Activated CD4-positive, alpha-beta T cell treated with anti-CD3 and anti-CD28 coated beads, Interleukin-2, Interleukin-6, amounts not matched to agents 100 ng/mL and 50 ng/mL, durations not matched to agents 16 hours and 8 hours (primary cell): ENCODE measurements around the gene RASA2.

Experiments used
- DNase-seq: peaks from one replicate; pipeline ENCODE4 v3.0.0-alpha.2; 2020

The RASA2 gene, protein sequence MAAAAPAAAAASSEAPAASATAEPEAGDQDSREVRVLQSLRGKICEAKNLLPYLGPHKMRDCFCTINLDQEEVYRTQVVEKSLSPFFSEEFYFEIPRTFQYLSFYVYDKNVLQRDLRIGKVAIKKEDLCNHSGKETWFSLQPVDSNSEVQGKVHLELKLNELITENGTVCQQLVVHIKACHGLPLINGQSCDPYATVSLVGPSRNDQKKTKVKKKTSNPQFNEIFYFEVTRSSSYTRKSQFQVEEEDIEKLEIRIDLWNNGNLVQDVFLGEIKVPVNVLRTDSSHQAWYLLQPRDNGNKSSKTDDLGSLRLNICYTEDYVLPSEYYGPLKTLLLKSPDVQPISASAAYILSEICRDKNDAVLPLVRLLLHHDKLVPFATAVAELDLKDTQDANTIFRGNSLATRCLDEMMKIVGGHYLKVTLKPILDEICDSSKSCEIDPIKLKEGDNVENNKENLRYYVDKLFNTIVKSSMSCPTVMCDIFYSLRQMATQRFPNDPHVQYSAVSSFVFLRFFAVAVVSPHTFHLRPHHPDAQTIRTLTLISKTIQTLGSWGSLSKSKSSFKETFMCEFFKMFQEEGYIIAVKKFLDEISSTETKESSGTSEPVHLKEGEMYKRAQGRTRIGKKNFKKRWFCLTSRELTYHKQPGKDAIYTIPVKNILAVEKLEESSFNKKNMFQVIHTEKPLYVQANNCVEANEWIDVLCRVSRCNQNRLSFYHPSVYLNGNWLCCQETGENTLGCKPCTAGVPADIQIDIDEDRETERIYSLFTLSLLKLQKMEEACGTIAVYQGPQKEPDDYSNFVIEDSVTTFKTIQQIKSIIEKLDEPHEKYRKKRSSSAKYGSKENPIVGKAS

DNA sequence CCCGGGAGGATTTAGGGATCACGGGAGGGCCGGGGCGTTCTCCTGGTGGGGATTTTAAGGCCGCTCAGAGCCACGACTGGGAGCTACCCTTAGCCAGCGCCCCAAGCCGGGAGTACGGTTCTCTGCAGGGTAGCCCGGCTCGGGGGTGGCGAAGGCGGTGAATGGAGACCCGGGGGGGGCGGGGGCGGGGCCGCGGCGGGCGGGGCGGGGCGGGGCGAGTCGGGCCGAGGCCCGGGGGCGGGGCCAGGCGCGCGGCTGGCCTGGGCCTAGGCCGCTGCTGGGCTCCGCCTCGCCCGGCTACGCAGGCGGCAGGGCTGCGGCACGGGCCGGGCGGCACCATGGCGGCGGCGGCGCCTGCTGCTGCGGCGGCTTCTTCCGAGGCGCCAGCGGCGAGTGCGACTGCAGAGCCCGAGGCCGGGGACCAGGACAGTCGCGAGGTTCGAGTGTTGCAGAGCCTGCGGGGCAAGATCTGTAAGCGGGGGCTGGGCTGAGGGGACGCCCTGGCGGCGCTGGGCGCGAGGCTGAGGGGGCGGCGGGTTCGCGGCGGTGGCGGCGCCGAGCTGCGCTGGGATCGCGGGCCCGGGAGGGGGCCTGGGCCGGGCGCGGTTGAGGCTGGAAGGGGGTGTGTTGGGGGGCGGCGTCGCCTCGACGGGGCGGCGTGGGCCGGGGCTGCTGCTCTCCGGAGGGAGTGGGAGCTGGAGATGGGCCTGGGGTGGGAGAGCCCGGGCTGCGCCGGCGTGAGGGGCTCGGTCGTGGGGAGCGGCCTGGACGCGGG is at the start of gene RASA2:
Gene RASA2 (plus strand): TSS at position 282 of the 775 bp plus-strand sequence. CDS start 57 bp downstream, at position 339.
- peak; percentile 74 for DNase-seq

DNA sequence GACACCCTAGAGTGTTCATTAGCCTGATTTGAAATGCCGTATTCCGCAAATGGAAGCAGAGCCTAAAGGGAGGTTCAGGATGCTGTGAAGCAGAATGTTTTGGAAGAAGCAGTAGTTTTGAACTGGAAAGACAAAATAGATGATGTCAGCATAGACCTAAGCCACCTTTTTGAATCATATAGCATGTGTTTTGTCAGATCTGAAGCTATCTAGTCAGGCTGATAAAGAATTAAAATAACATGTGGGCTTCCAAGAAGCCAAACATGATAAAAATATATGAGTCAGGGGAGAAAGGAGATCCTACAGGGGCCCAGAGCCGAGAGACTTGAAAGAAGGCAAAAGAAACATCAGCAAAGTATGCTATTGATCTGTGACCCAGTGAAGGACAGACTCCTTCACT is 47.2 kb upstream of the RASA2 start:
- no peak for DNase-seq

DNA sequence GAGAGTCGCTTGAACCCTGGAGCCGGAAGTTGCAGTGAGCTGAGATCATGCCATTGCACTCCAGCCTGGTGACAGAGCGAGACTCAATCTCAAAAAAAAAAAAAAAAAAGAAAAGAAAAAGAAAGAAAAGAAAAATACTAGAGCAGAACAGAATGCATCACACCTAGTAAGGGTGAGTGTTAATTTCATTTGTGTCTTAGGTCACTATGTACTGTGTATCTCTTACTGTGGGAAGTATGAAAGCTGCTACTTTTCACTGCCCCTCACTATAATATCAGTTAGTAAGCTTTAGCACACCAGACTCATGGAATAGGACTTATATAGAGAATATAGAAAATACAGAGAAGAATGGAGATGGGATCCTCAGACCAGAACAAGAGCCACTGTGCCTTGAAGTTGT is 45.9 kb upstream of the RASA2 start:
- DNase-seq: no peak

DNA sequence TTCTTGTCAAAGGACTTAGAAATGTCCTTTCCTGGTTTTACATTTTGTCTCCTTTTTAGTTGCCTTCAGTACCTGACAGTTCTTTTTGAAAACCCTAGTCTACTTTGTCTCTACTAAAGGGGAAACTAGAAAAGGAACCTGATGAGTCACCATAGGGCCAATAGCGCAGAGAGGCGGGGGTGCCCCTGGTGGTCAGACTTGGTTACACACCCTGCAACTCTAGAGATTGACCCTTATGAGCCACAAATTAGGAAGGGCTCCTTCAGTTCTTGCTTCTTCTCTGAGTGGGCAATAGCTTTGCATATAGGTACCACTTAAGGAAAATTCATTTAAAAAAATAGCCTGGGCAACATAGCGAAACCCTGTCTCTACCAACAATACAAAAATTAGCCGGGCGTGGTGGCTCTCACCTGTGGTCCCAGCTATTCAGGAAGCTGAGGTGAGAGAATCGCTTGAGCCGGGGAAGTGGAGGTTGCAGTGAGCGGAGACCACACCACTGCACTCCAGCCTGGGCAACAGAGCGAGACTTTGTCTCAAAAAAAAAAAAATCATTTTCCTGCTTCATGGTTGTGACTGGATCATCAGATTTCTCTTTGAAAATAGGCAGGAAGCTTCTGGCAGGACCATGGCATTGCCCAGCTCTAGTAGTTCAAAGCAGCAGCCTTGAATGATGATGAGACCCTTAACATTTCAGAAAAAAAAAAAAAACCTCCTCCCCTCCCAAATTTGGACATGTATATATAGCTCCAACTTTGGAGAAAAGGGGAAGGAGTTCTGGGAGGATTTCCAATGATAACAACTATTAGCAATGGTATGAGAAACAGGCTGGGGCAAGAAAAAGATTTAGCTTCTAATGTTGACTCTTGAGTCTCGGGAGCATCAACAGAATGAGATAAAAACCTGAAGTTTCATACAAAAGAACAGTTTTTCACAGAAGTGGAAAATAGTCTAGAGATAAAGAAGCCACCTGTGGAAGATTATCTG is 45.2 kb upstream of the RASA2 start:
- DNase-seq: peak; percentile 87

DNA sequence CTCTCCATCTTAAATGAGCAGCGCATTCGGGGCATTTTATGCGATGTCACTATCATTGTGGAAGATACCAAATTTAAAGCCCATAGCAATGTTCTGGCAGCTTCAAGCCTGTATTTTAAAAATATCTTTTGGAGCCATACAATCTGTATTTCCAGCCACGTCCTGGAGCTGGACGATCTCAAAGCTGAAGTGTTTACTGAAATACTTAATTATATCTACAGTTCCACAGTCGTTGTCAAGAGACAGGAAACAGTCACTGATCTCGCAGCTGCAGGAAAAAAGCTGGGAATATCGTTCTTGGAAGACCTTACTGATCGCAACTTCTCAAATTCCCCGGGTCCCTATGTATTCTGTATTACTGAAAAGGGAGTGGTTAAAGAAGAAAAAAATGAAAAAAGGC is 44.4 kb upstream of the RASA2 start:
- no peak for DNase-seq

DNA sequence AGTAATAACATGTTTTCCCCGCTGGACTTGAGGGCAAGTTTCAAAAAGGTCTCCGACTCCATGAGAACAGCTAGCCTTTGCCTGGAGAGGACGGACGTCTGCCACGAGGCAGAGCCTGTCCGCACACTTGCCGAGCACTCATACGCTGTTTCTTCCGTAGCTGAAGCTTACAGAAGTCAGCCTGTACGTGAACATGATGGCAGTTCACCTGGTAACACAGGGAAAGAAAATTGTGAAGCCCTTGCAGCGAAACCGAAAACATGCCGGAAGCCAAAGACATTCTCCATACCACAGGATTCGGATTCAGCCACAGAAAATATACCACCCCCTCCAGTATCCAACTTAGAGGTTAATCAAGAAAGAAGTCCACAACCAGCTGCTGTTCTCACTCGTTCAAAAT is 43.9 kb upstream of the RASA2 start:
- DNase-seq: no peak

DNA sequence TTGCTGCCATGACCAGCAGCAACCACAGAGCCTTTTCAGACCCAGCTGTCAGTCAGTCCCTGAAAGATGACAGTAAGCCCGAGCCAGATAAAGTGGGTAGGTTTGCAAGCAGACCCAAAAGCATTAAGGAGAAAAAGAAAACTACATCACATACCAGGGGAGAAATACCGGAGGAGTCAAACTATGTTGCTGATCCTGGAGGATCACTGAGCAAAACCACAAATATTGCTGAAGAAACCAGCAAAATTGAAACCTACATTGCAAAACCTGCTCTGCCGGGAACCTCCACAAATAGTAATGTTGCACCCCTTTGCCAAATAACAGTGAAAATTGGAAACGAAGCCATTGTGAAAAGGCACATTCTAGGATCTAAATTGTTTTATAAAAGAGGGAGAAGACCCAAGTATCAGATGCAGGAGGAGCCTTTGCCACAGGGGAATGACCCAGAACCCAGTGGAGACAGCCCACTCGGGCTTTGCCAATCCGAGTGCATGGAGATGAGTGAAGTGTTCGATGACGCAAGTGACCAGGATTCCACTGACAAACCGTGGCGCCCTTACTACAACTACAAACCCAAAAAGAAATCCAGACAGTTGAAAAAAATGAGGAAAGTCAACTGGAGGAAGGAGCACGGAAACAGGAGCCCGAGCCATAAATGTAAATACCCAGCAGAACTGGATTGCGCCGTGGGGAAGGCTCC is 42.1 kb upstream of the RASA2 start:
- DNase-seq: no peak

DNA sequence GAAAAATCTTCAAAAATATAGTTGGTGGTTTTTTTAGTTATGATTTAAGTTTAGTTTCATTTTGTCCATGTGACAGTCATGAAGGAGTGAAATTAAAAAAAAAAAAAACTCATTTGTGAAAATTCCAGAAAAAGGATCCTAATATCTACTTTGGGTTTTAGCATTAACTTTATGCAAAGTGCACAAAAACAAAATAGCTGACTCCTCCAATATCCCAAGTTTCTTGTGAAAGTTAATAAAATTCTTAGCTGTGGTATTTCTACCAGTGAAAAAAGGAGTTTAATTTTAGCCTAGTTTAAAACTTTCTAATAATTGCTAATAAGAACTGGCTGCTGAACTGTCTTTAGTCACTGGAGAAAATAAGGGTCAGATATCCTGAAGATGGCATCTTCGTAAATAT is 40.8 kb upstream of the RASA2 start:
- DNase-seq: no peak

DNA sequence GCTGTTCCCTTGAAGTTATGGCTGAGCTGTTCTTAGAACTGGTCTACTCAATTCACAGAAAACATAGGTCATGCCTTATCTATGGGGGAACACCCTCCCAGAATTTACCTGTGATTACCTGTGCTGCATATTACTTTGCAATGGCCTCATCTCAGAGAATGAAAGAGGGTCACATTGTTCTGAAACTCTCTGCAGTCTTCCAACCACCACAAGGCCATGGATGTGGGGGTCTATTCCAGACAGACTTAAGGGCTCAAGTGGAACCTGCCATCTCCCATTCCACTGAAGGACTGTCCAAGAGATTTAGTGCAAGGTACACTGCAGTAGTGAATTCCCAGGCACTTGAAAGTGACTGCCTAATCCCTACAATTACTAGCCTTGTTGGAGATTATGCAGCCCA is 40.1 kb upstream of the RASA2 start:
- no peak for DNase-seq

DNA sequence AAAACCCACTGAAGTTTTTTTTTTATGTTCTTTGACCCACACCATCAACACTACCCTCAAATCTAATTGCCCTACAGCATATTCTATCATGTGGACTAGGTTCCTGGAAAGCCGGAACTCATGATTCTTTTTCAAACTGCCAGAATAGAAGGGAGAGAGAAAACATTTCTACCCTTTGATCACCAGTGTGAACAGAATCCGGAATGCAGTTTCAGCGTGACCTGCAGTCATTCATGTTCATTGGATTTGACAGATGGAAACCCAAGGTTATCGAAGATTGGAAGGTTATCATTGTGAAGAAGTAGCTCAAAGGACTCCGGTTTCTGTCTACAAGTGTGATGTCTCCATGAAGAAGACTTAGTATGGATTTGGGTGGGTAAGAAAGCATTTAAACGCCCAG is 39.4 kb upstream of the RASA2 start:
- no peak for DNase-seq

DNA sequence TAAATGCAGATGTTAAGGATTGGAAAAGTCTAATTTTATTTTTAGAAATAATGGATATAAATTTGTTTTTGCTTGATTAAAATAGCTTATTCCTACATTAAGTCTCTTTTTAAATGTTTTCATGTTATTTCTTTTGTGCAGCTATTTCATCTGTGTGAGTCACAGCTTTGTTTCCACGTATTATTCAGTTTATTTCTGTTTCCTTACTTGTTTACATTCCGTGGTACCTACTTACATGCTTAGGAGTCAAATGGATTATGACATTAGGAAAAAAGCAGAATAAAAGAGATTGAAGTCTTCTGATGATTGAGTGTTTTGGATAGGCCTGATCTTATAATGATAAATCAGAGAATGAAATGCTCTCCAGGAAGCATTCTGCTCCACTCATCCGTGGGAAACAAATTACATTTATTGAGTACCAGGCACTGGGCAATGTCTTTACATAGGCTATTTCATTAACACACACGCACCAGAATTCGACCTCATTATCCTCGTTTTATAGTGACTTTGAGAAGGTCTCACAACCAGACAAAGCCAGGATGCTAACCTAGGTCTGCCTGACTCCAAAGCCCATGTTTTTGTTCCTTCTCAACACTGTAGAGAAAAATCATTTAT is 38.1 kb upstream of the RASA2 start:
- no peak for DNase-seq

DNA sequence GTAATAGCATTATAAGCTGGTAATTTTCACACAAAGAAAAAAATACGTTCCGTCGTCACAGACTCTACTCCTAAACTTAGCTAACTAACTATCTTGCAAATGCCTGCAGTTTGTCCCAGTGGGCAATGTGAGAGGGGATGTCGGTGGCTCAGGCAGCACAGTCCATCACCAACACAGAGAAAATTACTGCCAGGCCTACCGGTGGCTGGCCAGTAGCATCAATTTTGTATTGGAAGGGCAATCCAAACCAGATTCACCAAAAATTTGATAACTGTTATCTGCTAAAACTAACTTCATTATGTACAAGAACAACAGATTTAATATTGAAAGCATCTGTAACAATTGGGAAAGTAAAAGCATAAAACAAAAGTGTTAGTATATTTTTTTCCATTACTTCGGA is 37.4 kb upstream of the RASA2 start:
- DNase-seq: no peak

DNA sequence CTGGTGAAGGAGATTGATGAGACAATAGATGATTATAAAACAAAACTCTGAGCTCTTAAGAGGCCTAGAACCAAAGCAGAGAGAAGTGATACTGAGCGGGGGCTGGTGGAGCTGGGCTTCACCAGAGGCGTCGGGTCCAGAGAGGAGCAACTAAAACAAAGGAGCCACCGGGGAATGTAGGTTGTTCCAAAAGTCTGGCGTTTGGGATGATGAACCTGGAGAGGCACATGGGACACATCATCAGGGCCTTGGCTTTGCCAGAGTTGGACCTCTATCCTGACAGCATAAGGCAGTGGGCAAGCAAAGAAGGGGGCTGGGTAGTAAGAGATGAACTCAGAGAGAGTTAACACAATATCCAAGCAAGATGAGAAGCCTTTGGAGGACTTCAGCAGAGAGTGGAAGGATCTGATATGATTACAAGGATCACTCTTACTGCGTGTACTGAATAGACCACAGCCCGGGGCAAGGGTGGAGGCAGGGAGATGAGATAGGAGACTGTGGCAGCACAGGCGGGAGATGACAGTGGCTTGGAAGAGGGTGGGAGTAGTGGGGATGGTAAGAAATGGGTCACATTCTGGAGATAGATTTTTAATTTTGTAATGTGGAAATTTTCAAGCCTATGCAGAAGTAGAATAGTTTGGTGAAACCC is 36.0 kb upstream of the RASA2 start:
- no peak for DNase-seq

DNA sequence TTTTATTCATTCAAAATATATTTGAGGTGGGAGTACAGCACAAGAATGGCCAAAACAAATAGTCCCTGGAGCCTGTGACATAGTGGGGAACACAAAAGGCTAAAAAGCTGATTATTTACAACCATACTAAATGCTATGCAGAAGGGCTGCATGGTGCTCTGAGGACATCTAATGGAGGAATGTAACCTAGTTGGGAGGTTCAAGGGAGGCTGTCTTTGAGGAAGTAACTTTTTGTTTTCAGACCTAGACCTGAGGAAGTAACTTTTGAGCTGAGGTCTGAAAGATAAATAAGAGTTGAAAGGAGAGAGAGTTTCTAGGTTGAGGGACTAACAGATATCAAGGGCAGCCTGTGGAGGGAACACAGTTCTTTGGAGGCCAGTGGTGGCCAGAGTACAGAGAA is 34.8 kb upstream of the RASA2 start:
- peak; percentile 52 for DNase-seq

DNA sequence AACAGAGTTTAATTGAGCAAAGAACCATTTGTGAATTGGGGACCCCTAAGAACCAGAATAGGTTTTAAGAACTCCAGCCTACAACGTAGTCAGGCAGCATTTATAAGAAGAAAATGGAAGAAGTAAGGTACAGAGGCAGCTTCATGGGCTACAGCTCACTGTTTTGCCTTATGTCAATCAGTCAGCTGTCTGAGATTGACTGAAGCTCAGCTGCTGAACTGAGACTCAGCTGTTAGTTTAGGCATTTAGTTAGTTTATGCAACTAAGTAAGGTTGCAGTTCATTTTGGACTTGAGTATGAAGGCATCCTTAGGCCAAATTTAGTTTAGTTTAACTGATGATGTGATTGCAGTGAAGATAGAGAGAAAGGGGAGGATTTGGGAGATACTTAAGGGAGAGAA is 34.1 kb upstream of the RASA2 start:
- DNase-seq: no peak

DNA sequence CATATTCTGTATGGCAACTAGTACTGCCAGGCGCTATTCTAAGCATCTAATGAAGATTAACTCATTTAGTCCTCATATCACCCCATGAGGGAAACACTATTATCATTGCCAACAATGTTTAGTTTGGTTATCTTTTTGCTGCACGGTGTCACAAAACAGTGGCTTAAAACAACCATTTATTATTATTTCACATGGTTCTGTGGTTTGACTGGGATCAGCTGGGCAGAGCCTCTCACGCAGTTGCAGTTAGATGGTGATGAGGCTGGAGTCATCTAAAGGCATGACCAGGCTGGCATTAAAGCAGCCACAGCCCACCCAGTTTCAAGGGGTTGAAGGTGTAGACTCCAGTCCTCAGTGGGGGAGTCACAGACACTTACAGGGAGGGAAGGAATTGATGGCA is 32.8 kb upstream of the RASA2 start:
- no peak for DNase-seq

DNA sequence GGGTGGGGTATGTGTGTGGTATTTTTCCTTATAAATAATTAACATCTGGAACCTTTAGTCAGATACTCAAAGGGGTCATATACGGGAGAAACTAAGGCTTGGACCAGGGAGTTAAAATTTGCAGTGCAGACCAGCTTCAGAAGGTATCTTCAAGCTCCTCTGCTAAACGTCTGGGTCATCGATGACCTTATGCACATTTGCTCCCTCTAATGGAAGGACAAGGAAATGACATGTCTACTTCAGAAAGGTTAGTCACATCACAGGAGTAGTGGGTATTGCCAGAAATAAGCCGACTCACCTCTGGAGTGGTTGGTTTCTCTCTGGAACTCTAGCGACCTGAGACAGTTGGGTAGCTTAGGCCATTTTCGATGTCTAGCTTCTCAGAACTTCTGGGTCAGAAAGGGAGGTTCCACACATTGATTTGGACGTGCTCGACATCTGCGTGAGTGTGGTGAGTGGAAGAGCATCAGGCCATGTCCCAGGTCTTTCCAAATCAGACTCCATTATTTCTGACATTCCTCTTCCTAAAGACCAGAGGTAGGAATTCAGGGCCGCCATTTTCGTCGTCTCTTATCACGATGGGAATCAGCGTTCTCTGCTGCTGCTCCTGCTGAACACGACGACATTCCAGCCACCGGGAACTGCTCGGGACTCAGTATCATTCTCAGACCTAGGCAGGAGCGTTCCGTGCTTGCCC is 31.8 kb upstream of the RASA2 start:
- DNase-seq: peak; percentile 83

DNA sequence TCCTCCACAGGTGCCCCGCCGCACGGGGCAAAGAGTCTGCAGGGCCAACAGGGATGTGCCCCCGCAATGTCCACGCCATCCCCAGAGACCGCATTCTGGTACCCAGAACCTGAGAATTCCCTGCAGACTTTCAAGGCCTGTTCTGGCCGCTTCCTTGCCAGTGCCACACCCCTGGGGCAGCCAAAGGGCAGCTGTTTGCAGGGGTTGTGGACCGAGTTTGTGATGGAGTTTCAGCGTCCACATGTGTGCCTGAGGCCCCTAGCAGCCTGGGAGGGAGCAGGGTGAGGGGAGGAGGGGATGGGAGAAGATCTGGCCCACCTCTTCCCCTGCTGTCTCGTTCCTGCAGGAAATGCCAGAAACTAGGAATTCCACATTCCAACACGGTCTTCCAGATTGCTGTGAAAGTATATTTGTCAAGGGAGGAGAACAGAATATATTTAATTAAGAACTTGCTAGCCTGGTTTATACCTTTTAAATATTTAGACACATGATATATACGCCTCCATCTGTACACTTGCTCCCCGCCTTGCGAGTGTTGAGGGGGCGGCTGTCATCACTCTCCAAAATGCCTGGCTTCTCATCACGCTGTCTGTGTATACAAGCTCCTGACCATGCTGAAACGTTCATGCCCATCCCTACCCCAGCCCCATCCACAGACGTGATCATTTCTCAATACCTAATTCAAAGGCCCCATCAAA is 31.1 kb upstream of the RASA2 start:
- DNase-seq: no peak

DNA sequence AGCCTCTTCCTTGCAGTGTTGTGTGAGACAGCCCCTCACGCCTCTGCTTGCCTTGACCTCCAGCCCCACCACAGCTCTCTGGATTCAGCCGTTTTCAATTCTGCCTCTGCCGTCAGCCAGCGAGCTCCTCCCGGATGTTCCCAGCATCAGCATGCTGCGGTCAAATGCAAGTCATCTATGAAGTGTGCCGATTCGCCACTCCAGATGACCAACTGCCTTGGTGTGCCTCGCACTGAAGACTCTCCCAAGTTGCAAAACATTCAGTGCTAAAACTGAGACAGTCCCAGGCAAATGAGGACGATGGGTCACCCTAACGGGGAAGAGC is 30.6 kb upstream of the RASA2 start:
- DNase-seq: no peak
